MM.1S (cell line): ENCODE results near the gene ACTN1.

Experiments
- DNase-seq: peaks from one replicate; pipeline ENCODE4 v3.0.0-alpha.2; 2015
- H2AFZ ChIP-seq: fragments of 300-600 bp; sonication (generic); 2 replicates; pipeline ENCODE4 v1.6.0; 2016; ENCODE audit warnings: antibody characterized with exemption, low read length
- H3F3A ChIP-seq: fragments of 300-600 bp; sonication (generic); 2 replicates; pipeline ENCODE4 v1.6.1; 2016; ENCODE audit warnings: mild to moderate bottlenecking, antibody characterized with exemption, low read length, moderate library complexity, mixed read lengths; ENCODE audit not compliant: insufficient read depth
- H3K27ac ChIP-seq: fragments of 300-600 bp; sonication (generic); 2 replicates; pipeline ENCODE4 v1.5.1; 2016; ENCODE audit warnings: mild to moderate bottlenecking, low read length
- H3K27me3 ChIP-seq: fragments of 300-600 bp; sonication (generic); replicated peaks from 2 replicates; pipeline ENCODE4 v1.6.0; 2016; ENCODE audit warnings: low read length; ENCODE audit not compliant: insufficient read depth
- H3K36me3 ChIP-seq: fragments of 300-600 bp; sonication (generic); replicated peaks from 2 replicates; pipeline ENCODE4 v1.6.1; 2016; ENCODE audit warnings: mild to moderate bottlenecking, low read length, mixed read lengths; ENCODE audit not compliant: insufficient read depth
- H3K4me1 ChIP-seq: fragments of 300-600 bp; sonication (generic); 2 replicates; pipeline ENCODE4 v1.6.1; 2016; ENCODE audit warnings: low read length, mixed read lengths
- H3K4me2 ChIP-seq: fragments of 300-600 bp; sonication (generic); 2 replicates; pipeline ENCODE4 v1.6.0; 2016; ENCODE audit warnings: low read depth, low read length
- H3K4me3 ChIP-seq: fragments of 300-600 bp; sonication (generic); 2 replicates; pipeline ENCODE4 v1.5.1; 2016; ENCODE audit warnings: low read length, mixed read lengths
- H3K79me2 ChIP-seq: fragments of 300-600 bp; sonication (generic); 2 replicates; pipeline ENCODE4 v1.6.1; 2016; ENCODE audit warnings: mixed run types, low read length, mixed read lengths
- H3K9ac ChIP-seq: fragments of 300-600 bp; sonication (generic); 2 replicates; pipeline ENCODE4 v1.6.1; 2016; ENCODE audit warnings: low read length, mixed read lengths
- H3K9me2 ChIP-seq: fragments of 300-600 bp; sonication (generic); replicated peaks from 2 replicates; pipeline ENCODE4 v1.6.1; 2016; ENCODE audit warnings: mild to moderate bottlenecking, low read length, mixed read lengths; ENCODE audit not compliant: insufficient read depth
- H3K9me3 ChIP-seq: fragments of 300-600 bp; sonication (generic); replicated peaks from 2 replicates; pipeline ENCODE4 v1.6.1; 2016; ENCODE audit warnings: mild to moderate bottlenecking, low read length, mixed read lengths; ENCODE audit not compliant: insufficient read depth
- H4K20me1 ChIP-seq: fragments of 300-600 bp; sonication (generic); 2 replicates; pipeline ENCODE4 v1.6.1; 2016; ENCODE audit warnings: mild to moderate bottlenecking, low read length, moderate library complexity, mixed read lengths; ENCODE audit not compliant: insufficient read depth
- EZH2 ChIP-seq: fragments of 300-600 bp; sonication (generic); optimal IDR thresholded peaks from 2 replicates; pipeline ENCODE3; 2017; ENCODE audit warnings: low read depth, mild to moderate bottlenecking, antibody characterized with exemption, low read length, mixed read lengths
- EZH2phosphoT487 ChIP-seq: fragments of 300-600 bp; sonication (generic); IDR thresholded peaks from 2 replicates; pipeline ENCODE4 v1.6.1; 2018; ENCODE audit warnings: antibody characterized with exemption, low read length
- TF ChIP-seq, protein P1 (sequence below): fragments of 300-600 bp; sonication (generic); IDR thresholded peaks from 2 replicates; pipeline ENCODE4 v1.5.1; 2016; ENCODE audit warnings: antibody characterized with exemption, low read length, mixed read lengths

ACTN1 gene

GRCh38 chr14:68938271-68939150 is 40.6 kb downstream of the ACTN1 start:
- Histone ChIP-seq H3K27me3 (no peaks in the 10 kb centered on the region), H3K9me2 (no peaks in the 10 kb centered on the region), H3K79me2 (no peaks in the 10 kb centered on the region), H2AFZ (no peak overlapping the region), H3K4me1 (no peaks in the 10 kb centered on the region), H3K27ac (no peak overlapping the region), H3K9me3 (no peaks in the 10 kb centered on the region), H3F3A (no peaks in the 10 kb centered on the region), H3K36me3 (no peaks in the 10 kb centered on the region), H3K4me3 (no peak overlapping the region), H4K20me1 (no peaks in the 10 kb centered on the region), H3K9ac (no peak overlapping the region), H3K4me2 (no peak overlapping the region)
- DNase-seq, result no peak
- TF ChIP-seq, protein P1, sequence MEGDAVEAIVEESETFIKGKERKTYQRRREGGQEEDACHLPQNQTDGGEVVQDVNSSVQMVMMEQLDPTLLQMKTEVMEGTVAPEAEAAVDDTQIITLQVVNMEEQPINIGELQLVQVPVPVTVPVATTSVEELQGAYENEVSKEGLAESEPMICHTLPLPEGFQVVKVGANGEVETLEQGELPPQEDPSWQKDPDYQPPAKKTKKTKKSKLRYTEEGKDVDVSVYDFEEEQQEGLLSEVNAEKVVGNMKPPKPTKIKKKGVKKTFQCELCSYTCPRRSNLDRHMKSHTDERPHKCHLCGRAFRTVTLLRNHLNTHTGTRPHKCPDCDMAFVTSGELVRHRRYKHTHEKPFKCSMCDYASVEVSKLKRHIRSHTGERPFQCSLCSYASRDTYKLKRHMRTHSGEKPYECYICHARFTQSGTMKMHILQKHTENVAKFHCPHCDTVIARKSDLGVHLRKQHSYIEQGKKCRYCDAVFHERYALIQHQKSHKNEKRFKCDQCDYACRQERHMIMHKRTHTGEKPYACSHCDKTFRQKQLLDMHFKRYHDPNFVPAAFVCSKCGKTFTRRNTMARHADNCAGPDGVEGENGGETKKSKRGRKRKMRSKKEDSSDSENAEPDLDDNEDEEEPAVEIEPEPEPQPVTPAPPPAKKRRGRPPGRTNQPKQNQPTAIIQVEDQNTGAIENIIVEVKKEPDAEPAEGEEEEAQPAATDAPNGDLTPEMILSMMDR, result no peak
- no peak for TF ChIP-seq EZH2
- TF ChIP-seq EZH2phosphoT487, result no peak

DNA sequence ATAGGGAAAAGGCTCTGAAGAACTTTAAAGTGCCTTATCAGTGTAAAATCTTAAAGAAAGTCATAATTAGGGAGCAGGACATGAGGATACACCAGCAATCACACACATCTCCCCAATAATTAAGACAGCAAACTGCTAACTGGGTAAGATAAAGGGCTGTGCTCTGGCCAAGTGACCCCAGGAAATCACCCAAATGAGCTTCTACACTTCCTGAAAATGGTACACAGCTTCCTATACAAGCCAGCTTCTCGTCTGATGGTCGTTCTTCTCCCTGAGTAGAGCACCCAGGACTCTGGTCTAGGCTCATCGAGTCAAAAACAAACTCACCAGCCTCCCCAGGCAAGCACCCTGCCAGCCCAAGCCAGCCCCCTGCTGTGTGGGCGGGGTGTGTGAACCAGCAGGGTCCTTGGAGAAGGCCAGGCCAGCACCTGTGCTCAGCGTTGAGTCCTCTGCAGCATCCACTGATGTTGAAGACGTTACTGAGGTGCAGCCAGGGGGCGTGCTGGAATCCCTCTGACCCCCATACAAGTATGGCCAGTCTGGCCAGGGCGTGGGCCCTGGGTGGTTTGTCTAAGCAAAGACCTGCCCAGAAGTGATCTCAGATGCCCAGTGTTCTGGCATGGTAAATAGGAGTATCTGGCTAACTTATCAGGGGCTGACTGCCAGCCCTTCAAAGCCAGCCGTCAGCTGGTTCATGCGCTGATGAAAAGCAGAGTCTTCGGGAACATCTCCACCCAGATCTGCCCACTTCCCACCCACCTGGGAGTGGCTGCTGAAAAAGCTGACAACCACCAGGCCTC is 41.4 kb downstream of the ACTN1 start:
- H3K79me2 ChIP-seq, result no peaks in the 10 kb centered on the region
- TF ChIP-seq, protein P1, result no peak
- TF ChIP-seq EZH2 (no peak), EZH2phosphoT487 (no peak)
- H3K4me2 ChIP-seq, result no peak overlapping the region
- no peaks in the 10 kb centered on the region for H3K9me2 ChIP-seq
- H3K27me3 ChIP-seq, result no peaks in the 10 kb centered on the region
- H3K9me3 ChIP-seq, result no peaks in the 10 kb centered on the region
- H3K27ac ChIP-seq, result no peak overlapping the region
- no peak overlapping the region for H2AFZ ChIP-seq
- H3K9ac ChIP-seq, result no peak overlapping the region
- DNase-seq, result no peak
- no peak overlapping the region for H3K4me3 ChIP-seq
- no peaks in the 10 kb centered on the region for H3K4me1 ChIP-seq
- H3F3A ChIP-seq, result no peaks in the 10 kb centered on the region
- H3K36me3 ChIP-seq, result no peaks in the 10 kb centered on the region
- H4K20me1 ChIP-seq, result no peaks in the 10 kb centered on the region

DNA sequence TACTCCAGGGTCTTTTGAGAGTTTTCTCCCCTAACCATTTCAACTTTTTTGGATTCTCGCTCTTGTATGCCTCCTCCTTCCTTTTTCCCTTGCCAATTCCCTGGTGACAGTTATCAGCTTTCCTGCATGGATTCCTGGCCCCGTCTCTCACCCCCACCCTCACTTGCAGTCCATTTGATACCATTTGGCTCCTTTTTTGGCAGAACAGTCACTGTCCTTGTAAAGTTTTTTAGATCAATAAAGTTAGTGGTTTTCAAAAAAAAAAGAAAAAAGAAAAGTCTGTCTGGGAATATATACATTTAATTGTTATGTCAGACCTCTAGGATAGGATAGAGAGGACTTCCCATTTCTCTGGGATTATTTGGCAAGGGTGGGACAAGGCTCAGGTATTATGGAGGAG is 42.1 kb downstream of the ACTN1 start:
- H3K4me1 ChIP-seq, result no peaks in the 10 kb centered on the region

More for the DNA sequence above, 42.1 kb downstream of the ACTN1 start:
- Histone ChIP-seq H3K9ac (no peak overlapping the region), H3K27ac (no peak overlapping the region), H2AFZ (no peak overlapping the region), H3K9me3 (no peaks in the 10 kb centered on the region), H3K9me2 (no peaks in the 10 kb centered on the region), H3K27me3 (no peaks in the 10 kb centered on the region), H3K79me2 (no peaks in the 10 kb centered on the region), H3K36me3 (no peaks in the 10 kb centered on the region), H3K4me2 (no peak overlapping the region), H3K4me3 (no peak overlapping the region), H4K20me1 (no peaks in the 10 kb centered on the region), H3F3A (no peaks in the 10 kb centered on the region)
- no peak for DNase-seq
- TF ChIP-seq EZH2phosphoT487 (no peak), EZH2 (no peak)
- TF ChIP-seq, protein P1, result no peak
